Small intestine (tissue), 7 donors: ENCODE results near the gene C11orf91. TPM values are rescaled to one million over a fixed set of nuclear protein-coding genes. Genes with fewer than 3 reads are reported as not detected.

ENCODE experiments used
- DNase-seq, 2 donors: peaks; one replicate each; pipeline versions ENCODE4 v3.0.0 to v3.0.0-alpha.2; 2013
- FAIRE-seq: peaks from 2 replicates; lab custom pipeline; 2012; peaks lifted over from hg19 to GRCh38; lab: Jason Lieb, UNC
- H3K27ac ChIP-seq, 3 donors: one replicate each; pipeline ENCODE4 v1.5.1; 2013; ENCODE audit warnings: low read length in 2 of 3, mild to moderate bottlenecking in 2 of 3, control low read depth in 1 of 3, inconsistent platforms in 1 of 3, low read depth in 1 of 3, moderate library complexity in 1 of 3
- H3K27me3 ChIP-seq, 3 donors: one replicate each; pipeline ENCODE4 v1.6.1; 2013; ENCODE audit warnings: low read length in 3 of 3, inconsistent platforms in 1 of 3; ENCODE audit not compliant: control insufficient read depth in 3 of 3, insufficient read depth in 3 of 3
- H3K36me3 ChIP-seq, 3 donors: one replicate each; pipeline ENCODE4 v1.6.1; 2013; ENCODE audit warnings: low read length in 3 of 3, inconsistent platforms in 1 of 3, low read depth in 1 of 3, mild to moderate bottlenecking in 1 of 3, moderate library complexity in 1 of 3; ENCODE audit not compliant: control insufficient read depth in 3 of 3, insufficient read depth in 2 of 3
- H3K4me1 ChIP-seq, 3 donors: one replicate each; pipeline ENCODE4 v1.6.1; 2013; ENCODE audit warnings: low read length in 2 of 3, inconsistent platforms in 1 of 3, low read depth in 1 of 3, mild to moderate bottlenecking in 1 of 3, moderate library complexity in 1 of 3; ENCODE audit not compliant: control insufficient read depth in 3 of 3, insufficient read depth in 2 of 3
- H3K4me3 ChIP-seq, 3 donors: one replicate each; pipeline ENCODE4 v1.5.1; 2013; ENCODE audit warnings: low read length in 3 of 3, control low read depth in 1 of 3, inconsistent platforms in 1 of 3, low read depth in 1 of 3, mild to moderate bottlenecking in 1 of 3, moderate library complexity in 1 of 3
- H3K9me3 ChIP-seq, 2 donors: one replicate each; pipeline ENCODE4 v1.6.1; 2013; ENCODE audit warnings: low read depth in 1 of 2, low read length in 1 of 2; ENCODE audit not compliant: control insufficient read depth in 2 of 2, insufficient read depth in 1 of 2
- WGBS, 3 donors: extraction: QIAGEN DNeasy Blood & Tissue Kit; methylation state at CpG; one replicate each; pipeline ENCODE4 v1.1.7; 2013; 5-methylcytosine and 5-hydroxymethylcytosine counted together
- polyA plus RNA-seq, 4 donors: library from polyadenylated mRNA; stranded (reverse) in 3 of 4; unstranded in 1 of 4; fragments of 200-250 nt in 3 of 4; fragments of 120-200 nt in 1 of 4; gene quantifications; one replicate each; pipeline versions ENCODE4 v1.2.1 to v1.2.3, GENCODE V29; 2013
- donor health status: healthy with polysubstance abuse.
- donor health status: control.
- donor health status: control.
- donor health status: Bipolar disorder and iron deficiency.
- donor health status: healthy.

Gene C11orf91
- polyA plus RNA-seq, 4 donors, result not detected

- Histone ChIP-seq H3K4me1 (no peaks in the 10 kb centered on the region), H3K27me3 (peaks cover 0 to 3% (median 0%) of the 10 kb centered on the region in 3 donors), H3K36me3 (no peaks in the 10 kb centered on the region), H3K27ac (no peak overlapping the region), H3K9me3 (no peaks in the 10 kb centered on the region), H3K4me3 (no peak overlapping the region)
- DNase-seq (no peak), FAIRE-seq (no peak)
- 84 to 88% (median 86%) methylated on average over 3 of the region's 3 CpGs for WGBS, 3 donors
Measured at GRCh38 chr11:33657757-33658156, 42.9 kb downstream of the C11orf91 start.

- Histone ChIP-seq H3K27me3 (peaks cover 0 to 3% (median 0%) of the 10 kb centered on the region in 3 donors), H3K4me1 (no peaks in the 10 kb centered on the region), H3K4me3 (no peak overlapping the region), H3K9me3 (no peaks in the 10 kb centered on the region), H3K36me3 (no peaks in the 10 kb centered on the region), H3K27ac (no peak overlapping the region)
- DNase-seq (no peak), FAIRE-seq (no peak)
- WGBS, 3 donors, result 87 to 92% (median 92%) methylated on average over 7 of the region's 7 CpGs
Measured at GRCh38 chr11:33656768-33657167, 43.9 kb downstream of the C11orf91 start.

GRCh38 chr11:33655842-33656600 lies 44.6 kb downstream of the C11orf91 start:
- WGBS, 3 donors, result 68 to 84% (median 77%) methylated on average over 11 of the region's 11 CpGs
- DNase-seq, result no peak
- Histone ChIP-seq H3K4me1 (no peaks in the 10 kb centered on the region), H3K27me3 (peaks cover 0 to 3% (median 0%) of the 10 kb centered on the region in 3 donors), H3K27ac (no peak overlapping the region), H3K4me3 (no peak overlapping the region), H3K36me3 (no peaks in the 10 kb centered on the region), H3K9me3 (no peaks in the 10 kb centered on the region)
- FAIRE-seq, result no peak

- DNase-seq (no peak), FAIRE-seq (no peak)
- H3K4me1 ChIP-seq, result no peaks in the 10 kb centered on the region
- 81 to 87% (median 83%) methylated on average over 6 of the region's 6 CpGs for whole genome bisulfite sequencing, 3 donors
- H3K9me3 ChIP-seq, result no peaks in the 10 kb centered on the region
- no peak overlapping the region for H3K4me3 ChIP-seq
- peaks cover 0 to 6% (median 0%) of the 10 kb centered on the region in 3 donors for H3K27me3 ChIP-seq
- H3K27ac ChIP-seq, result no peak overlapping the region
- H3K36me3 ChIP-seq, result no peaks in the 10 kb centered on the region
Measured at GRCh38 chr11:33654594-33654993, 46.0 kb downstream of the C11orf91 start.

- 54 to 57% (median 56%) methylated on average over 3 of the region's 3 CpGs for WGBS, 3 donors
- Histone ChIP-seq H3K27me3 (peaks cover 0 to 6% (median 0%) of the 10 kb centered on the region in 3 donors), H3K4me3 (no peak overlapping the region), H3K36me3 (no peaks in the 10 kb centered on the region), H3K9me3 (no peaks in the 10 kb centered on the region), H3K27ac (no peak overlapping the region), H3K4me1 (no peaks in the 10 kb centered on the region)
- DNase-seq (no peak), FAIRE-seq (no peak)
Measured at GRCh38 chr11:33652930-33653329, 47.7 kb downstream of the C11orf91 start.

GRCh38 chr11:33652431-33652830 lies 48.2 kb downstream of the C11orf91 start:
- whole genome bisulfite sequencing, 3 donors, result 68 to 81% (median 76%) methylated on average over 1 of the region's 1 CpG
- Histone ChIP-seq H3K4me1 (no peaks in the 10 kb centered on the region), H3K36me3 (no peaks in the 10 kb centered on the region), H3K27me3 (peaks cover 0 to 6% (median 0%) of the 10 kb centered on the region in 3 donors), H3K4me3 (no peak overlapping the region), H3K9me3 (no peaks in the 10 kb centered on the region), H3K27ac (no peak overlapping the region)
- DNase-seq, result no peak
- no peak for FAIRE-seq

GRCh38 chr11:33651990-33652389 lies 48.6 kb downstream of the C11orf91 start:
- WGBS, 3 donors, result 60 to 73% (median 61%) methylated on average over 6 of the region's 6 CpGs
- no peaks in the 10 kb centered on the region for H3K4me1 ChIP-seq
- FAIRE-seq, result no peak

DNA sequence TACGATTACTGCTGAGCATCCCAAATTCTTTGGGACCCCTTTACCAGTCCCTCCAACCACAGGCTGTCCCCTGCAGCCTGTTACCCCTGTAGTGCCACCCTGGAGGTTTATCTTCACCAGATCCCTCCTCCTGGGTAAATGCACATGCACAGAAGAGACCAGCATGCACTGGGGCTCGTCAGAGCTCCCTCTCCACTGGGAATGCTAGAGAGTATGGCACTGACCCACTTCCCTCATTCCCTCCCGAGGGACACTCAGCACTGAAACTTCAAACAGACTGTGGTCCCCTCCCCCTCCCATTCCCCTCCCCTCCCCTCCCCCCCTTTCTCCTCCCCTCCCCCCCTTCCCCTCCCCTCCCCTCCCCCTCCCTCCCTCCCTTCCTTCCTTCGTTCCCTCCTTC lies 49.1 kb downstream of the C11orf91 start:
- Histone ChIP-seq H3K4me3 (no peak overlapping the region), H3K36me3 (no peaks in the 10 kb centered on the region), H3K4me1 (no peaks in the 10 kb centered on the region), H3K9me3 (no peaks in the 10 kb centered on the region), H3K27ac (no peak overlapping the region), H3K27me3 (peaks cover 0 to 3% (median 0%) of the 10 kb centered on the region in 3 donors)
- DNase-seq (no peak), FAIRE-seq (no peak)
- WGBS, 3 donors, result 46 to 52% (median 48%) methylated on average over 2 to 3 of the region's 4 CpGs

More at GRCh38 chr11:33651990-33652389, 48.6 kb downstream of the C11orf91 start:
- Histone ChIP-seq H3K36me3 (no peaks in the 10 kb centered on the region), H3K27me3 (peaks cover 0 to 6% (median 0%) of the 10 kb centered on the region in 3 donors), H3K27ac (no peak overlapping the region), H3K9me3 (no peaks in the 10 kb centered on the region), H3K4me3 (no peak overlapping the region)
- DNase-seq, result no peak
